ENCODE results near the gene ZSCAN10. TPM values are rescaled to one million over a fixed set of nuclear protein-coding genes. Genes with fewer than 3 reads are reported as not detected.

ZSCAN10 gene
- total and polyA plus RNA-seq, 2 of the 13 experiments (the other 11 are each of a cell fraction or from before 2014, with no cell fraction given): not detected

- Histone ChIP-seq H3K4me3 (replicated peaks in 1 of 3; ENCODE audit: insufficient read depth in 1 of 3, low read depth in 2 of 3, low read length in 3 of 3) (no peak overlapping the region), H3K4me1 (ENCODE audit: insufficient read depth, low read length) (peaks cover 44% of the 10 kb centered on the region), H3K79me2 (ENCODE audit: insufficient read depth, low read length) (peaks cover 17% of the 10 kb centered on the region), H3K27me3 (ENCODE audit: control insufficient read depth in 1 of 2, insufficient read depth in 2 of 2, low read length in 2 of 2) (no peaks in the 10 kb centered on the region; a peak in 2 of 5 replicates), H2AFZ (ENCODE audit: low read length) (no peak overlapping the region), H3K4me2 (ENCODE audit: low read depth, low read length) (no peak overlapping the region), H3K27ac (ENCODE audit: extremely low read length, insufficient read depth, low read length) (no peak overlapping the region), H3K9me3 (ENCODE audit: low read length) (no peaks in the 10 kb centered on the region), H3K36me3 (replicated peaks in 1 of 2; ENCODE audit: control insufficient read depth in 1 of 2, insufficient read depth in 2 of 2, low read length in 2 of 2) (peaks cover 9 to 16% of the 10 kb centered on the region in 2 experiments; a peak in 2 of 5 replicates), H3K9ac (ENCODE audit: insufficient read depth, low read depth, low read length) (no peak overlapping the region), H4K20me1 (ENCODE audit: insufficient read depth, low read length) (no peaks in the 10 kb centered on the region)
- ChIA-PET CTCF (ENCODE audit: low intra/inter-chr PET ratio, low total read pairs) (no interaction called here), POLR2A (interaction anchor here (1.3 to 4.9 kb wide), 4 partner anchors 12 to 33 kb away, joined by 3 to 38 read pairs (median 16); no protein-coding TSS in a partner anchor)
- no peak for FAIRE-seq
- no peak for DNase-seq (ENCODE audit: low spot score)
- 0 out of 2 replicates have a peak, but pooled peaks have one; percentile 19 for TF ChIP-seq SRF (IDR thresholded peaks at IDR 0.05; ENCODE audit: low read depth, low read length)
- no peak for TF ChIP-seq ZNF281 (CRISPR knock-in tag; IDR thresholded peaks at IDR 0.05; ENCODE audit: borderline replicate concordance)
- no TSS peak for BruUV-seq (replicated peaks)
- intact Hi-C loops (cut with micrococcal nuclease; ENCODE audit: unreplicated experiment): no loop called here
- 93% methylated on average over 8 of the region's 8 CpGs for WGBS (ENCODE audit: low lambda C conversion rate)
- ATAC-seq: no peak
- in situ Hi-C loops (cut with HindIII; ENCODE audit: extremely low pct_ligation_motif_present, low pct_unique_long_range_greater_than_20kb): no loop called here
These were observed 35.3 kb downstream of the ZSCAN10 start for GRCh38 chr16:3063625-3064386.

GRCh38 chr16:3062553-3062952 lies 36.5 kb downstream of the ZSCAN10 start:
- no peak overlapping the region for H2AFZ ChIP-seq (ENCODE audit: low read length)
- no TSS peak for BruUV-seq (replicated peaks)
- no peak for TF ChIP-seq SP2 (CRISPR knock-in tag; IDR thresholded peaks at IDR 0.05)
- TF ChIP-seq ZNF362 (CRISPR knock-in tag; IDR thresholded peaks at IDR 0.05; ENCODE audit: borderline replicate concordance): 0 out of 2 replicates have a peak, but pooled peaks have one; percentile 28
- no peak for TF ChIP-seq KLF16 (CRISPR knock-in tag; IDR thresholded peaks at IDR 0.05)
- TF ChIP-seq E2F2 (CRISPR knock-in tag; IDR thresholded peaks at IDR 0.05; ENCODE audit: borderline replicate concordance): no peak
- TF ChIP-seq ZNF644 (CRISPR knock-in tag; IDR thresholded peaks at IDR 0.05; ENCODE audit: low read depth): no peak
- peak; percentile 84 for TF ChIP-seq RAD51 (IDR thresholded peaks at IDR 0.05; ENCODE audit: borderline replicate concordance)
- 78% methylated on average over 6 of the region's 6 CpGs for WGBS (ENCODE audit: low lambda C conversion rate)
- no peak overlapping the region for H3K27ac ChIP-seq (ENCODE audit: extremely low read length, insufficient read depth, low read length)
- ChIA-PET CTCF (ENCODE audit: low intra/inter-chr PET ratio, low total read pairs) (no interaction called here), POLR2A (interaction anchor here (0.6 kb wide), 1 partner anchor 306 kb away, joined by 3 read pairs; no protein-coding TSS in a partner anchor)
- FAIRE-seq (no peak), DNase-seq (ENCODE audit: low spot score) (no peak), ATAC-seq (no peak)
- no peak overlapping the region for H3K4me2 ChIP-seq (ENCODE audit: low read depth, low read length)
- no peak overlapping the region for H3K9ac ChIP-seq (ENCODE audit: insufficient read depth, low read depth, low read length)
- H3K4me3 ChIP-seq (replicated peaks in 1 of 3; ENCODE audit: insufficient read depth in 1 of 3, low read depth in 2 of 3, low read length in 3 of 3): no peak overlapping the region
- intact Hi-C loops (cut with micrococcal nuclease; ENCODE audit: unreplicated experiment) (no loop called here), in situ Hi-C loops (cut with HindIII; ENCODE audit: extremely low pct_ligation_motif_present, low pct_unique_long_range_greater_than_20kb) (no loop called here)
- no peaks in the 10 kb centered on the region for H4K20me1 ChIP-seq (ENCODE audit: insufficient read depth, low read length)
- peaks cover 39% of the 10 kb centered on the region for H3K4me1 ChIP-seq (ENCODE audit: insufficient read depth, low read length)
- no peaks in the 10 kb centered on the region for H3K9me3 ChIP-seq (ENCODE audit: low read length)
- H3K36me3 ChIP-seq (replicated peaks in 1 of 2; ENCODE audit: control insufficient read depth in 1 of 2, insufficient read depth in 2 of 2, low read length in 2 of 2): peaks cover 4 to 5% of the 10 kb centered on the region in 2 experiments; a peak in 1 of 5 replicates
- no peaks in the 10 kb centered on the region; a peak in 2 of 5 replicates for H3K27me3 ChIP-seq (ENCODE audit: control insufficient read depth in 1 of 2, insufficient read depth in 2 of 2, low read length in 2 of 2)
- H3K79me2 ChIP-seq (ENCODE audit: insufficient read depth, low read length): peaks cover 17% of the 10 kb centered on the region
